Activated CD4-positive, alpha-beta memory T cell treated with anti-CD3 and anti-CD28 coated beads, Interleukin-2, amount 10 ng/mL, durations not matched to agents 7 days and 5 days (primary cell): ENCODE data around the gene TNFRSF14. TPM values are rescaled to one million over a fixed set of nuclear protein-coding genes. Genes with fewer than 3 reads are reported as not detected.

ENCODE experiments used
- CTCF ChIA-PET: fragments of 350-600 bp; sonication (Branson Sonifier 250); formaldehyde crosslinking; loops from one replicate; lab custom pipeline; 2021; ENCODE audit warnings: antibody characterized with exemption, inconsistent platforms; lab: Charles Lee
- POLR2A ChIA-PET: fragments of 350-600 bp; sonication (Branson Sonifier 250); formaldehyde crosslinking; loops from one replicate; lab custom pipeline; 2021; ENCODE audit warnings: antibody characterized with exemption; lab: Charles Lee
- DNase-seq: peaks from one replicate; pipeline ENCODE4 v3.0.0-alpha.2; 2020
- H3K27ac Mint-ChIP-seq: one replicate; pipeline ENCODE4 v1.8.0; 2021; ENCODE audit warnings: mild to moderate bottlenecking, mixed read lengths
- H3K27me3 Mint-ChIP-seq: one replicate; pipeline ENCODE4 v1.8.0; 2021; ENCODE audit warnings: mixed read lengths
- H3K36me3 Mint-ChIP-seq: one replicate; pipeline ENCODE4 v1.8.0; 2021; ENCODE audit warnings: low read depth, mixed read lengths
- H3K4me1 Mint-ChIP-seq: one replicate; pipeline ENCODE4 v1.8.0; 2021; ENCODE audit warnings: mixed read lengths
- H3K4me3 Mint-ChIP-seq: one replicate; pipeline ENCODE4 v1.8.0; 2021; ENCODE audit warnings: mild to moderate bottlenecking, mixed read lengths
- H3K9me3 Mint-ChIP-seq: one replicate; pipeline ENCODE4 v1.8.0; 2021; ENCODE audit warnings: mixed read lengths
- total RNA-seq, 2 experiments: library from RNA; stranded (reverse); gene quantifications; one replicate each; pipeline ENCODE4 v1.2.3, GENCODE V29; 2021

TNFRSF14 gene
- total RNA-seq, 2 experiments from 2014 or later, result 171 to 173 TPM

DNA sequence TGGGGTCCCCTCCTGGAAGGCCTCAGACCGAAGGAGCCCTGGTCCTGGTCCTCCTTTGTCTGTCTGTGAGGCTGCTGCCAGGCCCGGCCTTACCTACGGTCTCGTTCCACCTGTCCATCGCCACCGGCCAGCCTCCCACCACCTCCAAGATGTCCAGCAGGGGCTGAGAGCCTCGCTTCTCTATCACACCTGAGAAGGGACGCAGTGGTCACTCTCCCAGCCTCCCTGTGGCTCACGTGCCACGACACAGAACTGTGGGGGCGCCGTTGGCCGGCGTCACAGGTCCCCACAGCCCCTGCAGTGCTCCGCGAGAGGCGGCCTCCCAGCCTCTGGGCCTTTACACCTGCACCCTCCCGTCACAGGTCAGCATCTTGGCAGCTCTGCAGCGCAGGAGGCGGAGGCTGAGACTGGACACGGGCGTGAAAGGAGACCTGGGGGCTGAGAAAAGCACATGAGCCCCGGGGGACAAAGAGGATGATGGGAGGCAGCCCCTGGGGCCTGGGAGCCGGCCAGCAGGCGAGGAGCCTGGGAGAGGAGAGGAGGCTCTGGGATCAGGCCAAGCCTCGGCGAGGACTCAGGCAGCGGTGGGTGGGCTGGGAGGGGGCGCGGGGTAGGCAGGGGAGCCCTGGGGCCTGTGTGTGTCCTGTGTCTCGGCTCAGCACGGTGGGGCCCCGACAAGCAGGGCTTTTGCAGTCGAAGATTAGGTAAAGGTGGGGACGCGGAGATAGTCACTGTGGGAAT, 50.9 kb downstream of the TNFRSF14 start:
- Mint-ChIP-seq H3K36me3 (no peaks in the 10 kb centered on the region), H3K9me3 (peaks cover 4% of the 10 kb centered on the region), H3K27me3 (no peaks in the 10 kb centered on the region), H3K27ac (no peak overlapping the region), H3K4me3 (no peak overlapping the region), H3K4me1 (no peaks in the 10 kb centered on the region)
- ChIA-PET CTCF (no interaction called here), POLR2A (no interaction called here)
- no peak for DNase-seq

DNA sequence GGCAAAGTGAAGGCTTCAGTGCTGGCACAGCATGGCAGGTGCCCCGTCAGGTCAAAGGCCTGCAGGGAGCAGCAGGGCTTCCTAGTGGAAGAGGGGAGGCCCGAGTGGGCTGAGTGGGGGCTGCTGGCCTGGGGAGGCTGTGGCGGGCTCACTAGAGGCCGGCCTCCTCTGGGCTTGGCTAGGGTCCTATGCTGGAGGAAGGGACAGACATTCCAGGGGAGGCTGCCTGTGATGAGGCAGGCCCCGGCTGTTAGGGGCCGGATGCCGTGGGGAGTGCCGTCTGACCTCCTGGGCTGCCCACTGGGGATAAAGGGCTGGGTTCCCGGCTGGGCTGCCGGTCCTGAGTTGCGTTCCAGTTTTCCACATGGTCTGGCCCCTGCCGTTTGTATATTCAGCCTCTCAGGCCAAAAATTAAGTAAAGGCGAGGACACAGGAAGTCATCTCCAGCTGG, 51.5 kb downstream of the TNFRSF14 start:
- peaks cover 4% of the 10 kb centered on the region for H3K9me3 Mint-ChIP-seq
- DNase-seq, result no peak
- ChIA-PET CTCF (no interaction called here), POLR2A (no interaction called here)
- no peaks in the 10 kb centered on the region for H3K4me1 Mint-ChIP-seq
- no peak overlapping the region for H3K4me3 Mint-ChIP-seq
- no peak overlapping the region for H3K27ac Mint-ChIP-seq
- H3K27me3 Mint-ChIP-seq, result no peaks in the 10 kb centered on the region
- H3K36me3 Mint-ChIP-seq, result no peaks in the 10 kb centered on the region

DNA sequence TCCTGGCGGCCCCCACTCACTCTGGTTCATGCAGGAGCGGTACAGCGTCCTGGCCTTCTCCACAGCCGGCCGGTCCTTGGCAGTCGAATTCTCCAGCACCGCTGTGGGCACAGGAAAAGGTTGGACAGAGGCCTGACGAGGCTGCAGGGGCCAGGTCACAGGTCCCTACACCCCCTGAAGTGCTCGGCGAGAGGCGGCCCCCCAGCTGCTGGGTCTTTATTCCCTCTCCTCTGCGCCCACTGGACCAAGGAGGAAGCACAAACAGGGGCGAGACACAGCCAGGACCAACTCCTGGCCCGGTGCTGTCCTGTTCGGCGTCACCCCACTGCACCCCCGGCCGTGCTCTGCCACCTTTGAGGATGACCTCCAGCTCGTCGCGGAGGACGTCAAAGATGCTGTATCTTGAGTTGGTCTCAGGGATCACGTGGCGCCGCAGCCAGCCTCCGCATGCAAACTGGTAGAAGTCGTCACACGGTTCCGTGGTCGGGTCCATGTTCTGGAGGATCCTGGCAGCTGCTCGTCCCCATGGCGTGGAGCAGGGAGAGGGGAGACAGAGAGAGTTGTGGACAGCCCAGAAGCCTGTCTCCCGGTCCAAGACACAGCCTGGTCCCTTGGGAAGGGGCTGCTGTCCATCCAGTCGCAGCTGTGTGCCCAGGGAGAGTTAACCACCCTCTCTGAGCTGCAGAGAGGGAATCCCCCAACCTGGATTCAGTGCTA, 53.3 kb downstream of the TNFRSF14 start:
- H3K27ac Mint-ChIP-seq, result no peak overlapping the region
- no peaks in the 10 kb centered on the region for H3K36me3 Mint-ChIP-seq
- no peaks in the 10 kb centered on the region for H3K4me1 Mint-ChIP-seq
- peaks cover 10% of the 10 kb centered on the region for H3K9me3 Mint-ChIP-seq
- ChIA-PET CTCF (no interaction called here), POLR2A (interaction anchor here (0.6 kb wide), 1 partner anchor 324 kb away, joined by 3 read pairs; no protein-coding TSS in a partner anchor)
- no peak overlapping the region for H3K4me3 Mint-ChIP-seq
- no peak for DNase-seq
- H3K27me3 Mint-ChIP-seq, result peaks cover 3% of the 10 kb centered on the region

DNA sequence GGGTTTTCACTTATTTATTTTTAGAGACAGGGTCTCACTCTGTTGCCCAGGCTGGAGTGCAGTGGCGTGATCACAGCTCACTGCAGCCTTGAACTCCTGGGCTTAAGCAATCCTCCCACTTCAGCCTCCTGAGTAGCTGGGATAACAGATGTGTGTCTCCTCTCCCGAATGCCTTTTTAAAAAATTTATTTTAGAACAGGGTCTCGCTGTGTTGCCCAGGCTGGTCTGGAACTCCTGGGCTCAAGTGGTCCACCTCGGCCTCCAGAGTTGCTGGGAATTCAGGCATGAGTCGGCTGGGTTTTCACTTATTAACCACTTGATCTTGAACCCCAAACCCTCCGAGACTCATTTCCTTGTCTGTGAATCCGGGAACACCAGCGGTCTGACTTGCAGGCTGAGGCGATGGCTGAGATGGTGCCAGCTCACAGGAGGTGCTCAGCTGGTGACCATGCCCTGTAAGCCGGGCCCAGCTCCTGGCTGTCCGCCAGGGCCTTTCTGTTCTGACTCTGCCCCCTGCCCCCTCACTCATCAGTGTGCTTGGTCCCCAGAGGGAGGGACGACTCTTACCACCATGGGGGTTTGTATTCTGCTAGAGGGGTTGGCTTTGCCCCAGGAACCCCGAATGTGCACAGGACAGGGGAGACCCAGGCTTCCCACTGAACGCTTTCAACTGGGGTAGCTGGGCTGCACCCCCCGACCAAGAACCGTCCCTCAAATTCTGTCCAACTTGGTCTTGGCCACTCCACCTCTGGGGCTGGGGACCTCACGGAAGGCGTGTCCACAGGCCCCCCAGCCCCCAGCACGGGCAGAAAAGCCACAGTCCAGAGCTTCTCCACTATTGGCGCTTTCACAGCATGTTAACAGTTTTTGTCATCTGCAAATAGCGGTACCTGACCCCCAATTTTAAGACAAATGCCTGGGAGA, 54.1 kb downstream of the TNFRSF14 start:
- H3K36me3 Mint-ChIP-seq, result no peaks in the 10 kb centered on the region

DNA sequence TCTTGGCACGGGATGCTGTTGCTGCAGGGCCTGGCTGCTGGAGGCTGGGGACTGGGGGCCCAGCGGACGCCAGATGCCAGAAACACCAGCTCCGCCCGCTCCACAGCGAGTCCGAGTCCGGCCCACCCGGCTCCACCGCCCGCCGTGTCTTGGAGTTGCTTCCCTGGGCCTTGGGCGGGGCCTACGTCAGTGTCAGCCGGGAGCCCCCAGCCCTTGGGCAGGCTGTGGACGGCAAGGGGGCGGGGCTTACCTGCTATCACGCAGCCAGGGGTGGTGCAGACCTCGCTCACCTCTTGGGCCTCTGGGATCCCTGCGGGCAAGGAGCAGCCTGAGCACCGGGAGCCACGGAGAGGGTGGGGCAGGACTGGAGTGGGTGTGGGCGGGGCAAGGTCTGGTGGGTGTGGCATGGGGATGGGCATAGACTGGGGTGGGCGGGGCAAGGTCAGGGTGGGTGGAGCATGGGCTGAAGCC, 54.9 kb downstream of the TNFRSF14 start:
- Mint-ChIP-seq H3K27me3 (peaks cover 3% of the 10 kb centered on the region), H3K27ac (no peak overlapping the region), H3K36me3 (no peaks in the 10 kb centered on the region), H3K4me3 (no peak overlapping the region), H3K9me3 (peaks cover 18% of the 10 kb centered on the region), H3K4me1 (no peaks in the 10 kb centered on the region)
- CTCF ChIA-PET, result no interaction called here
- POLR2A ChIA-PET, result no interaction called here
- DNase-seq, result no peak

More for the DNA sequence above, 54.1 kb downstream of the TNFRSF14 start:
- Mint-ChIP-seq H3K27ac (no peak overlapping the region), H3K4me3 (no peak overlapping the region), H3K4me1 (no peaks in the 10 kb centered on the region), H3K27me3 (peaks cover 3% of the 10 kb centered on the region), H3K9me3 (peaks cover 14% of the 10 kb centered on the region)
- no peak for DNase-seq
- ChIA-PET CTCF (no interaction called here), POLR2A (no interaction called here)

DNA sequence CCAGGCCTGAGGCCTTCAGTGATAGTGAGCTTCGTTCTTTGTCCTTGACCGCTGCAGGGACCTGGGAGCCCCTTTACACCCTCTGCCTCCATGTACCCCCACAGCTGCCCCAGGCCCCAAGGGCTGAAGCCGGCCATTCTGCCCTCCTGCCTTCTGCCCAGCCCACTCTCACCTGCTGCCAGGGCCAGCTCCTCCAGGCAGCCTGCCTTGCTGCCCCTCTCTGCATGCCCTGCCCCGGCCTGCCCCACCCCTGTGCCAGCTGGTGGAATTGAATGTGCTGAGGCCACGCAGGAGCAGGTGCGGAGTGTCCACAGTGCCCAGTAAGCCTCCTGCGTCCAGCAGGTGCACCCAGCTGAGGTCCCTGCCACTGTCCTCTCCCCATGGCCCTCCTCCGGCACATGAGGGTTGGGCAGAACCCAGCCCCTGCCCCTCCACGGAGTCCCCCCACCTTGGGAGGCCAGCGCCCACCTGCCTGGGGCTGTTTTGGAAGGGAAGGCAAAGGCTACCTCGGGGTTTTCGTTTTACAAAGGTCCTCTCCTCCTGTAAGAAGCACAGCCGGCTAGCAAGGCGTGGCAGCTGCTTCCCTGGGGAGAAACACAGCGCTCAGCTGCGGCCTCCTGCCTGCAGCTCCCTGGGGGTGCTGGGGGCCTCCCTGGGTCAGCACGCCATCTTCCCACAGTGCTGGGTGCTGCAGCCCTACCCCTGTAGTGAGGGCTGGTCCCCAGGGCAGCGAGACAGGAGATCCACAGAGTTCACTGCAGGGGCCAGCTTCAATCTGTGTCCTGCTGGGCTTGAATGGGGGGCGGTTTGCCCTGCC, 55.7 kb downstream of the TNFRSF14 start:
- Mint-ChIP-seq H3K9me3 (peaks cover 24% of the 10 kb centered on the region), H3K36me3 (peaks cover 4% of the 10 kb centered on the region), H3K27me3 (peaks cover 3% of the 10 kb centered on the region), H3K4me3 (no peak overlapping the region), H3K27ac (no peak overlapping the region), H3K4me1 (peaks cover 4% of the 10 kb centered on the region)
- ChIA-PET CTCF (no interaction called here), POLR2A (no interaction called here)
- DNase-seq, result no peak

DNA sequence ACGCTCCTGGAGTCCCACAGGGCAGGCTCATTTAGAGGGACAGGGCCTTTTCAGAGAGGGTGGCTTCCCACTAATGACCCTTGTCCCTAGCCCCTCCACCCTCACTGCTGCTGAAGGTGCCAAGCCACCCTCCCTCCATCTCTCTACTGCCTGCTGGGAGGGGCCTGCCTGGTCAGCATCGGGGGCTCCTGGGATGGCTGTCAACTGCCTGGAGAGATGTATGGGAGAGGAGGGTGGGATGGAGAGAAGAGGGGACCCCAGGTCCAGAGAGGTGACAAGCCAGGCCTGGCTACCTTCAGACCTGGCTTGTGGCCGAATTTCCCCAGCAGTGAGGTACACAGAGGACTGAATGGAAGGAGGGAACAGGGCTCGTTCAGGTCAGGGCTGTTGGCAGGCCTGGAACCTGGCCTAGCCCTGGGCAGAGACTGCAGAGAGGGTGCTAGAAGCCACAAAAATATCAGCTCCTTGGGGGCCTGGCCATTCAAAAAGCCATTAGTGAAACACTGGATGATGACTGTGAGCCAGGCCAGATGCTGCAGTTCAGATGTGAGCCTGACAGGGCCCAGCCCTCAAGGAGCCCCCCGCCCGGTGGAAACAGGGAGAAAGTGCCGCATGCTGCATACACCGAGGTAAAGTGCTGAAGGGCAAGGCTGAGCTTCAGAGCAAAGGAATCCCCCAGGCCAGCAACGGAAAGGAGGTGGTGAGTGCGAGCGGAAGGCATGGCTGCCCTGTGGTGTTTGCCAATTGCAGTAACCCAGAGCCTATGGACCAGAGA, 56.6 kb downstream of the TNFRSF14 start:
- POLR2A ChIA-PET, result no interaction called here
- peaks cover 3% of the 10 kb centered on the region for H3K27me3 Mint-ChIP-seq
- peaks cover 4% of the 10 kb centered on the region for H3K4me1 Mint-ChIP-seq
- H3K4me3 Mint-ChIP-seq, result no peak overlapping the region
- no peak overlapping the region for H3K27ac Mint-ChIP-seq
- CTCF ChIA-PET, result no interaction called here
- H3K36me3 Mint-ChIP-seq, result peaks cover 4% of the 10 kb centered on the region
- DNase-seq, result no peak
- H3K9me3 Mint-ChIP-seq, result peaks cover 24% of the 10 kb centered on the region

Other genes starting within 250 kb of the TNFRSF14 start
- gene MORN1, start 164.8 kb upstream of the TNFRSF14 start, total RNA-seq, result 1 to 10 TPM; 6.2 to 6.3 TPM
- 100 to 1,000 TPM; 151 to 160 TPM for gene RER1, start 164.5 kb upstream of the TNFRSF14 start, total RNA-seq
- gene PEX10, start 143.8 kb upstream of the TNFRSF14 start, total RNA-seq, result 1 to 10 TPM; 6.8 to 9.5 TPM
- 10 to 100 TPM; 32.7 to 33.8 TPM for gene PLCH2, start 80.1 kb upstream of the TNFRSF14 start, total RNA-seq
- gene PANK4, start 29.8 kb upstream of the TNFRSF14 start, total RNA-seq, result 10 to 100 TPM; 71.7 to 72.6 TPM
- not detected for gene HES5, start 26.1 kb upstream of the TNFRSF14 start, total RNA-seq
- 10 to 100 TPM; 17.0 to 22.2 TPM for gene PRXL2B, start 30.4 kb downstream of the TNFRSF14 start, total RNA-seq
- gene MMEL1, start 76.6 kb downstream of the TNFRSF14 start, total RNA-seq, result 1 to 10 TPM; 1.0 to 1.5 TPM
- gene TTC34, start 245.3 kb downstream of the TNFRSF14 start, total RNA-seq, result 1 to 10 TPM; 1.5 to 1.6 TPM